Endothelial cell of umbilical vein (primary cell): ENCODE results near the gene ANP32B. TPM values are rescaled to one million over a fixed set of nuclear protein-coding genes. Genes with fewer than 3 reads are reported as not detected.

Experiments
- BruUV-seq: library from RNA; stranded (reverse); fragments of 400-500 nt; replicated peaks from 2 replicates; lab custom pipeline; 2021; lab: Mats Ljungman, UMichigan
- CTCF ChIA-PET: fragments of 300-600, 350-600 bp; sonication (Branson Sonifier 250); formaldehyde crosslinking; loops from one replicate; lab custom pipeline; 2021; ENCODE audit warnings: antibody characterized with exemption, inconsistent platforms; lab: Charles Lee
- POLR2A ChIA-PET: fragments of 300-600, 350-600 bp; sonication (Branson Sonifier 250); formaldehyde crosslinking; loops from one replicate; lab custom pipeline; 2021; ENCODE audit warnings: antibody characterized with exemption, inconsistent platforms; lab: Charles Lee
- DNase-seq: peaks from one replicate; pipeline ENCODE4 v3.0.0-alpha.2; 2011; ENCODE audit warnings: low read depth, low spot score
- FAIRE-seq: peaks from 2 replicates; lab custom pipeline; 2011; peaks lifted over from hg19 to GRCh38; lab: Jason Lieb, UNC
- H2AFZ ChIP-seq: 2 replicates; pipeline ENCODE4 v1.6.0; 2012; ENCODE audit warnings: low read depth, low read length, control low read depth, inconsistent platforms
- H3K27ac ChIP-seq: 2 replicates; pipeline ENCODE4 v1.5.1; 2011; ENCODE audit warnings: low read depth, mild to moderate bottlenecking, control low read depth, low read length, moderate library complexity; ENCODE audit not compliant: insufficient read depth
- H3K27me3 ChIP-seq, 2 experiments: 2 replicates each; pipeline versions ENCODE4 v1.6.0 to v1.6.1; 2011; ENCODE audit warnings: low read length in 2 of 2, mixed read lengths in 1 of 2; ENCODE audit not compliant: control insufficient read depth in 2 of 2, insufficient read depth in 2 of 2
- H3K36me3 ChIP-seq, 2 experiments: 2 replicates in 1 of 2; 3 replicates in 1 of 2; pipeline ENCODE4 v1.5.1; 2011; ENCODE audit warnings: low read length in 2 of 2, mild to moderate bottlenecking in 1 of 2, moderate library complexity in 1 of 2; ENCODE audit not compliant: control insufficient read depth in 2 of 2, insufficient read depth in 2 of 2; ENCODE audit errors: extremely low read depth in 1 of 2
- H3K4me1 ChIP-seq: 3 replicates; pipeline ENCODE4 v1.5.1; 2011; ENCODE audit warnings: mild to moderate bottlenecking, low read length; ENCODE audit not compliant: control insufficient read depth, insufficient read depth; ENCODE audit errors: extremely low read depth
- H3K4me2 ChIP-seq: 2 replicates; pipeline ENCODE4 v1.6.1; 2011; ENCODE audit warnings: low read length, control low read depth, mixed read lengths; ENCODE audit not compliant: insufficient read depth
- H3K4me3 ChIP-seq, 3 experiments: fragments of 200-600 bp in 1 of 3; sonication (generic), shearing (Covaris generic) in 1 of 3; replicated peaks in 1 of 3; 2 replicates each; pipeline ENCODE4 v1.5.1; 2011 to 2016; ENCODE audit warnings: control low read depth in 3 of 3, low read length in 3 of 3, mild to moderate bottlenecking in 2 of 3, inconsistent platforms in 1 of 3, low read depth in 1 of 3, moderate library complexity in 1 of 3; ENCODE audit not compliant: insufficient read depth in 1 of 3
- H3K79me2 ChIP-seq: 2 replicates; pipeline ENCODE4 v1.6.0; 2012; ENCODE audit warnings: low read length, inconsistent platforms; ENCODE audit not compliant: control insufficient read depth, insufficient read depth
- H3K9ac ChIP-seq: replicated peaks from 2 replicates; pipeline ENCODE3; 2011; ENCODE audit warnings: low read length, control low read depth; ENCODE audit not compliant: insufficient read depth; ENCODE audit errors: extremely low read depth
- H3K9me1 ChIP-seq: replicated peaks from 3 replicates; pipeline ENCODE4 v1.6.0; 2011; ENCODE audit warnings: mild to moderate bottlenecking, low read length; ENCODE audit not compliant: control insufficient read depth, insufficient read depth; ENCODE audit errors: extremely low read depth
- H3K9me3 ChIP-seq: replicated peaks from 2 replicates; pipeline ENCODE4 v1.5.1; 2012; ENCODE audit warnings: low read length, inconsistent platforms; ENCODE audit not compliant: control insufficient read depth, insufficient read depth
- H4K20me1 ChIP-seq: replicated peaks from 2 replicates; pipeline ENCODE3; 2011; ENCODE audit warnings: mild to moderate bottlenecking, low read length; ENCODE audit not compliant: control insufficient read depth, insufficient read depth; ENCODE audit errors: extremely low read depth
- EZH2 ChIP-seq: IDR thresholded peaks from 2 replicates; pipeline ENCODE4 v1.6.1; 2012; ENCODE audit warnings: borderline replicate concordance, low read depth, mild to moderate bottlenecking, moderate library complexity, low read length, inconsistent platforms; ENCODE audit not compliant: severe bottlenecking
- FOS ChIP-seq: IDR thresholded peaks from 2 replicates; pipeline ENCODE4 v1.6.1; 2011; ENCODE audit warnings: mild to moderate bottlenecking, low read length, moderate library complexity, borderline replicate concordance; ENCODE audit not compliant: insufficient read depth
- GATA2 ChIP-seq: IDR thresholded peaks from 2 replicates; pipeline ENCODE4 v1.7.0; 2011; ENCODE audit warnings: low read depth, mild to moderate bottlenecking, moderate library complexity, mixed read lengths, low read length; ENCODE audit not compliant: insufficient read length, insufficient read depth
- JUN ChIP-seq: IDR thresholded peaks from 2 replicates; pipeline ENCODE4 v1.6.1; 2011; ENCODE audit warnings: borderline replicate concordance, low read depth; ENCODE audit not compliant: insufficient read length, insufficient read depth
- MYC ChIP-seq: IDR thresholded peaks from one replicate; pipeline ENCODE4 v1.6.1; 2011; ENCODE audit warnings: mild to moderate bottlenecking, low read depth, low read length
- POLR2A ChIP-seq: IDR thresholded peaks from 2 replicates; pipeline ENCODE4 v1.6.1; 2012; ENCODE audit warnings: low read depth, mild to moderate bottlenecking, control low read depth, low read length
- POLR2AphosphoS5 ChIP-seq: IDR thresholded peaks from 2 replicates; pipeline ENCODE4 v1.6.1; 2012; ENCODE audit warnings: low read depth, mild to moderate bottlenecking, control low read depth, low read length, moderate library complexity; ENCODE audit not compliant: insufficient read depth
- dilution Hi-C: fragments of 300-500 bp; cut with MboI; formaldehyde crosslinking; loops from one replicate; pipeline ENCODE4 v1.15.0; 2019; ENCODE audit warnings: low sequenced_read_pairs; ENCODE audit not compliant: extremely low pct_ligation_motif_present
- intact Hi-C: fragments of 100-400 bp; cut with micrococcal nuclease; formaldehyde crosslinking; loops from one replicate; pipeline ENCODE4 v1.10.0; 2022
- polyA plus RNA-seq, 4 experiments: library from polyadenylated mRNA; depleted of rRNA in 3 of 4; stranded (reverse) in 3 of 4; unstranded in 1 of 4; fragments of >200 nt; gene quantifications; 2 replicates each; pipeline versions ENCODE4 v1.2.1 to v1.2.3, GENCODE V29; 2011 to 2012; ENCODE audit warnings: missing spikeins in 1 of 4
- total RNA-seq: library from RNA; stranded (reverse); gene quantifications from 2 replicates; pipeline ENCODE4 v1.2.3, GENCODE V29; 2021
- TF ChIP-seq, protein P1 (sequence below), 2 donors: IDR thresholded peaks; 1 replicate in 1 of 2; 2 replicates in 1 of 2; pipeline ENCODE4 v1.5.1; 2011; ENCODE audit warnings: low read length in 2 of 2, mild to moderate bottlenecking in 2 of 2, moderate library complexity in 2 of 2, control low read depth in 1 of 2, inconsistent platforms in 1 of 2, low read depth in 1 of 2; ENCODE audit not compliant: insufficient read depth in 1 of 2; ENCODE audit errors: extremely low read depth in 1 of 2
- TF ChIP-seq, protein P2 (sequence below): IDR thresholded peaks from 2 replicates; pipeline ENCODE4 v1.6.1; 2011; ENCODE audit not compliant: insufficient read depth, insufficient read length

The ANP32B gene
- total and polyA plus RNA-seq, 2 donors (not counting 3 experiments of a cell fraction or from before 2014, with no cell fraction given) = 13.9 to 173 TPM

DNA sequence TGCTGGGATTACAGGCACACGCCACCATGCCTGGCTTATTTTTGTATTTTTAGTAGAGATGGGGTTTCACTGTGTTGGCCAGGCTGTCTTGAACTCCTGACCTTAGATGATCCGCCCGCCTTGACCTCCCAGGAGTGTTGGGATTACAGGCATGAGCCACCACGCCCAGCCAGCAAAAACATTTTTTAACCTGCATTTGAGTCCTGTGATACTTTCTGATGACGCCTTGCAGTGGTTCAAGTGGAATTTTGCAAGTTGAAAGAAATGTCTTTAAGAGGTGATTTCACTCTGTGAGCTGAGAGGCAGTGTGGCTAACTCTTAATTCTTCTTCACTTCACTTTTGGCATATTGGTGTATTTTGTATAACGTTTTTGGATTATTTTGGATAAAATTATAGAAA, 9.1 kb downstream of the ANP32B start:
- TF ChIP-seq FOS (no peak), POLR2AphosphoS5 (no peak), POLR2A (no peak), EZH2 (no peak), GATA2 (no peak), MYC (no peak), JUN (no peak)
- TF ChIP-seq, protein P1, sequence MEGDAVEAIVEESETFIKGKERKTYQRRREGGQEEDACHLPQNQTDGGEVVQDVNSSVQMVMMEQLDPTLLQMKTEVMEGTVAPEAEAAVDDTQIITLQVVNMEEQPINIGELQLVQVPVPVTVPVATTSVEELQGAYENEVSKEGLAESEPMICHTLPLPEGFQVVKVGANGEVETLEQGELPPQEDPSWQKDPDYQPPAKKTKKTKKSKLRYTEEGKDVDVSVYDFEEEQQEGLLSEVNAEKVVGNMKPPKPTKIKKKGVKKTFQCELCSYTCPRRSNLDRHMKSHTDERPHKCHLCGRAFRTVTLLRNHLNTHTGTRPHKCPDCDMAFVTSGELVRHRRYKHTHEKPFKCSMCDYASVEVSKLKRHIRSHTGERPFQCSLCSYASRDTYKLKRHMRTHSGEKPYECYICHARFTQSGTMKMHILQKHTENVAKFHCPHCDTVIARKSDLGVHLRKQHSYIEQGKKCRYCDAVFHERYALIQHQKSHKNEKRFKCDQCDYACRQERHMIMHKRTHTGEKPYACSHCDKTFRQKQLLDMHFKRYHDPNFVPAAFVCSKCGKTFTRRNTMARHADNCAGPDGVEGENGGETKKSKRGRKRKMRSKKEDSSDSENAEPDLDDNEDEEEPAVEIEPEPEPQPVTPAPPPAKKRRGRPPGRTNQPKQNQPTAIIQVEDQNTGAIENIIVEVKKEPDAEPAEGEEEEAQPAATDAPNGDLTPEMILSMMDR (IDR thresholded peaks at IDR 0.05; ENCODE audit: extremely low read depth in 1 of 2, insufficient read depth in 1 of 2, low read depth in 1 of 2, low read length in 2 of 2) = no peak
- TF ChIP-seq, protein P2, sequence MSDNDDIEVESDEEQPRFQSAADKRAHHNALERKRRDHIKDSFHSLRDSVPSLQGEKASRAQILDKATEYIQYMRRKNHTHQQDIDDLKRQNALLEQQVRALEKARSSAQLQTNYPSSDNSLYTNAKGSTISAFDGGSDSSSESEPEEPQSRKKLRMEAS = no peak
- DNase-seq (no peak), FAIRE-seq (no peak)
- intact Hi-C loops = no loop called here
- Histone ChIP-seq H2AFZ (no peak overlapping the region), H3K4me2 (no peak overlapping the region), H3K9me1 (no peaks in the 10 kb centered on the region), H3K27ac (no peak overlapping the region), H3K36me3 (peaks cover 0 to 7% of the 10 kb centered on the region in 2 experiments), H4K20me1 (peaks cover 6% of the 10 kb centered on the region), H3K4me1 (peaks cover 11% of the 10 kb centered on the region), H3K79me2 (peaks cover 96% of the 10 kb centered on the region), H3K27me3 (no peaks in the 10 kb centered on the region), H3K9ac (no peak overlapping the region), H3K4me3 (no peak overlapping the region), H3K9me3 (no peaks in the 10 kb centered on the region)
- BruUV-seq = no TSS peak
- dilution Hi-C loops = no loop called here
- ChIA-PET POLR2A (interaction anchor here (0.6 kb wide), 1 partner anchor 13 kb away, joined by 3 read pairs; no protein-coding TSS in a partner anchor), CTCF (interaction anchor here (0.5 to 1.4 kb wide), 2 partner anchors 9 to 43 kb away, joined by 4 read pairs; partner anchors contain the start of gene ANP32B)
